ENCODE data around the gene HIP1. TPM values are rescaled to one million over a fixed set of nuclear protein-coding genes. Genes with fewer than 3 reads are reported as not detected.
A peak's percentile ranks its signal among the peaks of the same experiment; 100 is the strongest.
"Not testable (repeated sequence)": the region's sequence is repeated elsewhere in the genome, so short reads cannot be mapped to it uniquely, and the experiment has no call there.

HIP1 gene
- total RNA-seq, 2 donors from 2014 or later, result 42.9 to 48.2 TPM

- TF ChIP-seq CTCF (IDR thresholded peaks at IDR 0.05), result no peak
- DNase-seq (ENCODE audit: low spot score) (no peak), ATAC-seq (ENCODE audit: insufficient number of reproducible peaks, low FRiP score, low read depth) (no peak)
- Histone ChIP-seq H3K27ac (no peak overlapping the region), H3K36me3 (peaks cover 37% of the 10 kb centered on the region), H3K4me3 (no peak overlapping the region), H3K9me3 (no peaks in the 10 kb centered on the region), H3K27me3 (replicated peaks; ENCODE audit: insufficient read depth) (no peaks in the 10 kb centered on the region), H3K4me1 (ENCODE audit: control insufficient read depth in 1 of 2, low read depth in 2 of 2) (no peaks in the 10 kb centered on the region)
These were observed 203.9 kb downstream of the HIP1 start for GRCh38 chr7:75534727-75535307.

GRCh38 chr7:75533926-75534325 lies 204.8 kb downstream of the HIP1 start:
- TF ChIP-seq CTCF (IDR thresholded peaks at IDR 0.05), result no peak
- Histone ChIP-seq H3K4me1 (ENCODE audit: control insufficient read depth in 1 of 2, low read depth in 2 of 2) (no peaks in the 10 kb centered on the region), H3K27me3 (replicated peaks; ENCODE audit: insufficient read depth) (no peaks in the 10 kb centered on the region), H3K36me3 (peaks cover 28% of the 10 kb centered on the region), H3K4me3 (no peak overlapping the region), H3K9me3 (no peaks in the 10 kb centered on the region), H3K27ac (no peak overlapping the region)
- ATAC-seq (ENCODE audit: insufficient number of reproducible peaks, low FRiP score, low read depth) (no peak), DNase-seq (ENCODE audit: low spot score) (no peak)

GRCh38 chr7:75532639-75533038 lies 206.1 kb downstream of the HIP1 start:
- Histone ChIP-seq H3K27me3 (replicated peaks; ENCODE audit: insufficient read depth) (no peaks in the 10 kb centered on the region), H3K4me1 (ENCODE audit: control insufficient read depth in 1 of 2, low read depth in 2 of 2) (no peaks in the 10 kb centered on the region), H3K36me3 (peaks cover 20% of the 10 kb centered on the region), H3K4me3 (no peak overlapping the region), H3K27ac (no peak overlapping the region), H3K9me3 (no peaks in the 10 kb centered on the region)
- no peak for TF ChIP-seq CTCF (IDR thresholded peaks at IDR 0.05)
- no peak for ATAC-seq (ENCODE audit: insufficient number of reproducible peaks, low FRiP score, low read depth)
- no peak for DNase-seq (ENCODE audit: low spot score)

GRCh38 chr7:75531359-75531821 lies 207.4 kb downstream of the HIP1 start:
- no peak for TF ChIP-seq CTCF (IDR thresholded peaks at IDR 0.05)
- DNase-seq (ENCODE audit: low spot score) (no peak), ATAC-seq (ENCODE audit: insufficient number of reproducible peaks, low FRiP score, low read depth) (no peak)
- Histone ChIP-seq H3K27ac (no peak overlapping the region), H3K4me1 (ENCODE audit: control insufficient read depth in 1 of 2, low read depth in 2 of 2) (peaks cover 5 to 10% of the 10 kb centered on the region in 2 donors), H3K36me3 (peaks cover 7% of the 10 kb centered on the region), H3K9me3 (no peaks in the 10 kb centered on the region), H3K27me3 (replicated peaks; ENCODE audit: insufficient read depth) (no peaks in the 10 kb centered on the region), H3K4me3 (no peak overlapping the region)

GRCh38 chr7:75527224-75527722 lies 211.5 kb downstream of the HIP1 start:
- H3K27me3 ChIP-seq (replicated peaks; ENCODE audit: insufficient read depth); DNase-seq (ENCODE audit: low spot score); ATAC-seq (ENCODE audit: insufficient number of reproducible peaks, low FRiP score, low read depth); H3K9me3 ChIP-seq: not testable (repeated sequence)
- H3K4me1 ChIP-seq (ENCODE audit: control insufficient read depth in 1 of 2, low read depth in 2 of 2), result peaks cover 7 to 18% of the 10 kb centered on the region in 2 donors
- peaks cover 21% of the 10 kb centered on the region for H3K36me3 ChIP-seq
- H3K27ac ChIP-seq, result peak overlapping the region; percentile 82
- H3K4me3 ChIP-seq, result peak overlapping the region; percentile 99

GRCh38 chr7:75521727-75522126 lies 217.0 kb downstream of the HIP1 start:
- not testable (repeated sequence) for DNase-seq (ENCODE audit: low spot score); H3K4me3 ChIP-seq; ATAC-seq (ENCODE audit: insufficient number of reproducible peaks, low FRiP score, low read depth); H3K27me3 ChIP-seq (replicated peaks; ENCODE audit: insufficient read depth); H3K27ac ChIP-seq; H3K9me3 ChIP-seq
- Histone ChIP-seq H3K4me1 (ENCODE audit: control insufficient read depth in 1 of 2, low read depth in 2 of 2) (peaks cover 5 to 15% of the 10 kb centered on the region in 2 donors), H3K36me3 (peaks cover 23% of the 10 kb centered on the region)

- ATAC-seq (ENCODE audit: insufficient number of reproducible peaks, low FRiP score, low read depth); H3K4me3 ChIP-seq: not testable (repeated sequence)
These were observed 219.9 kb downstream of the HIP1 start for GRCh38 chr7:75518842-75519241.

GRCh38 chr7:75509033-75509432 lies 229.7 kb downstream of the HIP1 start:
- not testable (repeated sequence) for H3K36me3 ChIP-seq; DNase-seq (ENCODE audit: low spot score); H3K27me3 ChIP-seq (replicated peaks; ENCODE audit: insufficient read depth); H3K4me3 ChIP-seq; H3K9me3 ChIP-seq; H3K4me1 ChIP-seq (ENCODE audit: control insufficient read depth in 1 of 2, low read depth in 2 of 2); H3K27ac ChIP-seq; ATAC-seq (ENCODE audit: insufficient number of reproducible peaks, low FRiP score, low read depth)

More at GRCh38 chr7:75518842-75519241, 219.9 kb downstream of the HIP1 start:
- DNase-seq (ENCODE audit: low spot score); H3K27ac ChIP-seq; H3K4me1 ChIP-seq (ENCODE audit: control insufficient read depth in 1 of 2, low read depth in 2 of 2); H3K9me3 ChIP-seq; H3K27me3 ChIP-seq (replicated peaks; ENCODE audit: insufficient read depth); H3K36me3 ChIP-seq: not testable (repeated sequence)

GRCh38 chr7:75492020-75492419 lies 246.7 kb downstream of the HIP1 start, which contains the start of gene SPDYE5:
Gene SPDYE5, plus strand, starts transcription at chr7:75492320. Its CDS starts 1,728 bp downstream, at chr7:75494048.
- not testable (repeated sequence) for H3K36me3 ChIP-seq; H3K4me3 ChIP-seq; DNase-seq (ENCODE audit: low spot score); H3K9me3 ChIP-seq; H3K4me1 ChIP-seq (ENCODE audit: control insufficient read depth in 1 of 2, low read depth in 2 of 2); H3K27ac ChIP-seq; H3K27me3 ChIP-seq (replicated peaks; ENCODE audit: insufficient read depth); ATAC-seq (ENCODE audit: insufficient number of reproducible peaks, low FRiP score, low read depth)

Measured in thoracic aorta (tissue), 2 donors.